Measurements from ENCODE around the gene ALCAM. TPM values are rescaled to one million over a fixed set of nuclear protein-coding genes. Genes with fewer than 3 reads are reported as not detected.

ALCAM gene
- total and polyA plus RNA-seq, 2 of the 8 experiments (the other 6 are each of a cell fraction or from before 2014, with no cell fraction given): 10.8 to 33.0 TPM

- Histone ChIP-seq H3K4me3 (ENCODE audit: extremely low read depth in 1 of 4, insufficient read depth in 2 of 4, low read depth in 3 of 4, low read length in 4 of 4) (no peak overlapping the region), H2BK20ac (ENCODE audit: low read length) (no peak overlapping the region), H3K23me2 (ENCODE audit: low read depth, low read length) (no peaks in the 10 kb centered on the region), H3K4me1 (replicated peaks in 1 of 4; ENCODE audit: control insufficient read depth in 3 of 4, insufficient read depth in 4 of 4, low read length in 3 of 4) (peaks cover 0 to 3% (median under 1%) of the 10 kb centered on the region in 4 experiments; a peak in 2 of 7 replicates), H3K4me2 (ENCODE audit: insufficient read depth in 1 of 2, low read depth in 2 of 2, low read length in 2 of 2) (no peak overlapping the region), H2BK120ac (replicated peaks; ENCODE audit: low read depth, low read length) (no peak overlapping the region), H3K14ac (ENCODE audit: insufficient read length) (no peak overlapping the region), H2BK5ac (ENCODE audit: low read depth, low read length) (no peak overlapping the region), H3K36me3 (ENCODE audit: control insufficient read depth in 2 of 4, insufficient read depth in 4 of 4, low read length in 3 of 4) (no peaks in the 10 kb centered on the region), H2AFZ (ENCODE audit: low read length) (no peak overlapping the region), H2BK15ac (ENCODE audit: low read length) (no peak overlapping the region), H4K20me1 (replicated peaks in 1 of 2; ENCODE audit: control insufficient read depth in 1 of 2, insufficient read depth in 2 of 2, low read length in 2 of 2) (no peaks in the 10 kb centered on the region), H3K79me1 (ENCODE audit: low read depth, low read length) (no peaks in the 10 kb centered on the region), H2AK5ac (ENCODE audit: low read depth, low read length) (no peak overlapping the region), H3K18ac (ENCODE audit: extremely low read depth, low read length) (no peak overlapping the region), H3K23ac (ENCODE audit: insufficient read length) (no peak overlapping the region), H2BK12ac (ENCODE audit: low read depth, low read length) (no peak overlapping the region), H3K27me3 (replicated peaks in 1 of 4; ENCODE audit: control insufficient read depth in 3 of 4, extremely low read depth in 1 of 4, insufficient read depth in 3 of 4, low read length in 3 of 4) (no peaks in the 10 kb centered on the region), H3K27ac (ENCODE audit: low read depth, low read length) (no peak overlapping the region), H3K9me3 (ENCODE audit: insufficient read depth in 2 of 2, low read depth in 1 of 2, low read length in 1 of 2) (no peaks in the 10 kb centered on the region), H4K91ac (replicated peaks; ENCODE audit: insufficient read length, low read length) (no peak overlapping the region), H3K4ac (replicated peaks; ENCODE audit: insufficient read length, low read depth, low read length) (no peak overlapping the region), H3K9ac (replicated peaks in 1 of 4; ENCODE audit: extremely low read depth in 1 of 4, low read depth in 3 of 4, low read length in 3 of 4) (no peak overlapping the region), H4K8ac (ENCODE audit: extremely low read depth, insufficient read depth, low read length) (no peak overlapping the region), H4K5ac (ENCODE audit: insufficient read length, low read depth, low read length) (no peak overlapping the region), H3K56ac (replicated peaks; ENCODE audit: insufficient read length, low read depth, low read length) (no peak overlapping the region), H3K79me2 (ENCODE audit: control insufficient read depth in 1 of 2, insufficient read depth in 2 of 2, low read length in 2 of 2) (peaks cover 0 to 22% of the 10 kb centered on the region in 2 experiments; a peak in 2 of 4 replicates)
- CTCF ChIA-PET (ENCODE audit: partially characterized antibody): interaction anchor here (1.0 kb wide), 1 partner anchor 11 kb away, joined by 3 read pairs; no protein-coding TSS in a partner anchor
- TF ChIP-seq CBX5 (IDR thresholded peaks at IDR 0.05; ENCODE audit: low read depth, low read length) (no peak), EZH2 (IDR thresholded peaks at IDR 0.05; ENCODE audit: low read depth, low read length, severe bottlenecking) (no peak), KDM4A (IDR thresholded peaks at IDR 0.05; ENCODE audit: low read depth, low read length, severe bottlenecking) (no peak), E2F6 (IDR thresholded peaks at IDR 0.05) (no peak), KDM5A (IDR thresholded peaks at IDR 0.05; ENCODE audit: low read length) (no peak), SUZ12 (IDR thresholded peaks at IDR 0.05; ENCODE audit: low read length) (no peak)
- POLR2A ChIA-PET (ENCODE audit: partially characterized antibody): no interaction called here
- FAIRE-seq (no peak), DNase-seq (ENCODE audit: low read depth in 1 of 2, low spot score in 2 of 2) (no peak)
- 47% methylated on average over 2 of the region's 2 CpGs; no CpG with 5 or more reads in 1 of the 2 experiments for WGBS, 2 experiments (ENCODE audit: extremely low coverage in 1 of 2, insufficient coverage in 1 of 2, insufficient read length in 1 of 2, insufficient replicate concordance in 2 of 2, low coverage in 1 of 2, low lambda C conversion rate in 2 of 2, missing lambda C conversion rate in 1 of 2)
Measured at GRCh38 chr3:105466495-105467404, 100.0 kb downstream of the ALCAM start.

Data from H1 (cell line).